Memory B cell (primary cell): ENCODE measurements around the gene ARHGAP42.
"Not testable (repeated sequence)": the region's sequence is repeated elsewhere in the genome, so short reads cannot be mapped to it uniquely, and the experiment has no call there.

Experiments
- ATAC-seq: fragments of 150-1000 bp; cut with Tn5 transposase; 2 replicates; pipeline ENCODE4 v1.10.0; 2021; ENCODE audit warnings: low read depth, mild to moderate bottlenecking, moderate library complexity
- DNase-seq, 2 donors: peaks; one replicate each; pipeline ENCODE4 v3.0.0; 2022; ENCODE audit warnings: low spot score in 2 of 2
- H3K27ac Mint-ChIP-seq: one replicate; pipeline ENCODE4 v1.8.0; 2022; ENCODE audit warnings: mild to moderate bottlenecking, moderate library complexity, mixed read lengths
- H3K27me3 Mint-ChIP-seq: one replicate; pipeline ENCODE4 v1.8.0; 2022; ENCODE audit warnings: mixed read lengths
- H3K36me3 Mint-ChIP-seq: one replicate; pipeline ENCODE4 v1.8.0; 2022; ENCODE audit warnings: mild to moderate bottlenecking, mixed read lengths
- H3K4me1 Mint-ChIP-seq: one replicate; pipeline ENCODE4 v1.8.0; 2022; ENCODE audit warnings: mixed read lengths
- H3K4me3 Mint-ChIP-seq: one replicate; pipeline ENCODE4 v1.8.0; 2022; ENCODE audit warnings: mild to moderate bottlenecking, moderate library complexity, mixed read lengths
- H3K9me3 Mint-ChIP-seq: one replicate; pipeline ENCODE4 v1.8.0; 2022; ENCODE audit warnings: mixed read lengths

Gene ARHGAP42

GRCh38 chr11:100994966-100995365, 307.9 kb downstream of the ARHGAP42 start:
- Mint-ChIP-seq H3K4me3 (no peak overlapping the region), H3K4me1 (peaks cover 8% of the 10 kb centered on the region), H3K36me3 (no peaks in the 10 kb centered on the region), H3K27ac (no peak overlapping the region), H3K27me3 (peaks cover 5% of the 10 kb centered on the region), H3K9me3 (no peaks in the 10 kb centered on the region)
- ATAC-seq = no peak
- DNase-seq = no peak

GRCh38 chr11:100999756-101000155, 312.7 kb downstream of the ARHGAP42 start:
- H3K4me3 Mint-ChIP-seq = no peak overlapping the region
- peaks cover 4% of the 10 kb centered on the region for H3K4me1 Mint-ChIP-seq
- no peaks in the 10 kb centered on the region for H3K36me3 Mint-ChIP-seq
- no peaks in the 10 kb centered on the region for H3K9me3 Mint-ChIP-seq
- H3K27ac Mint-ChIP-seq = peak overlapping the region; percentile 10
- H3K27me3 Mint-ChIP-seq = peaks cover 5% of the 10 kb centered on the region
- DNase-seq (no peak), ATAC-seq (no peak)

GRCh38 chr11:101003468-101003867, 316.4 kb downstream of the ARHGAP42 start:
- Mint-ChIP-seq H3K36me3 (no peaks in the 10 kb centered on the region), H3K27ac (no peak overlapping the region), H3K27me3 (no peaks in the 10 kb centered on the region), H3K4me3 (no peak overlapping the region), H3K9me3 (no peaks in the 10 kb centered on the region), H3K4me1 (peaks cover 5% of the 10 kb centered on the region)
- ATAC-seq (no peak), DNase-seq (no peak)

GRCh38 chr11:101008961-101009689, 322.0 kb downstream of the ARHGAP42 start:
- peaks cover 1% of the 10 kb centered on the region for H3K36me3 Mint-ChIP-seq
- peak in 1 of 2 donors; percentile 30 for DNase-seq

GRCh38 chr11:101009690-101010055, 322.6 kb downstream of the ARHGAP42 start:
- ATAC-seq (peak; percentile 51), DNase-seq (no peak)

More at GRCh38 chr11:101008961-101009689, 322.0 kb downstream of the ARHGAP42 start:
- H3K4me3 Mint-ChIP-seq = peak overlapping the region; percentile 72
- peak overlapping the region; percentile 94 for H3K27ac Mint-ChIP-seq
- H3K27me3 Mint-ChIP-seq = no peaks in the 10 kb centered on the region
- peaks cover 20% of the 10 kb centered on the region for H3K4me1 Mint-ChIP-seq
- no peaks in the 10 kb centered on the region for H3K9me3 Mint-ChIP-seq
- peak; percentile 93 for ATAC-seq

GRCh38 chr11:101010899-101011298, 323.8 kb downstream of the ARHGAP42 start:
- H3K27ac Mint-ChIP-seq = peak overlapping the region; percentile 94
- DNase-seq = no peak
- H3K36me3 Mint-ChIP-seq = peaks cover 1% of the 10 kb centered on the region
- ATAC-seq = no peak
- no peaks in the 10 kb centered on the region for H3K27me3 Mint-ChIP-seq
- H3K4me3 Mint-ChIP-seq = no peak overlapping the region
- peaks cover 20% of the 10 kb centered on the region for H3K4me1 Mint-ChIP-seq
- no peaks in the 10 kb centered on the region for H3K9me3 Mint-ChIP-seq

More at GRCh38 chr11:101009690-101010055, 322.6 kb downstream of the ARHGAP42 start:
- Mint-ChIP-seq H3K4me1 (peaks cover 20% of the 10 kb centered on the region), H3K36me3 (peaks cover 1% of the 10 kb centered on the region), H3K27me3 (no peaks in the 10 kb centered on the region), H3K9me3 (no peaks in the 10 kb centered on the region), H3K4me3 (peak overlapping the region; percentile 72), H3K27ac (peak overlapping the region; percentile 94)

GRCh38 chr11:101011881-101012280, 324.8 kb downstream of the ARHGAP42 start:
- DNase-seq (no peak), ATAC-seq (no peak)
- H3K27me3 Mint-ChIP-seq = no peaks in the 10 kb centered on the region
- H3K36me3 Mint-ChIP-seq = peaks cover 1% of the 10 kb centered on the region
- no peak overlapping the region for H3K4me3 Mint-ChIP-seq
- H3K4me1 Mint-ChIP-seq = peaks cover 20% of the 10 kb centered on the region
- H3K9me3 Mint-ChIP-seq = no peaks in the 10 kb centered on the region
- peak overlapping the region; percentile 11 for H3K27ac Mint-ChIP-seq

- H3K4me3 Mint-ChIP-seq, DNase-seq, H3K27ac Mint-ChIP-seq, H3K27me3 Mint-ChIP-seq, H3K9me3 Mint-ChIP-seq, H3K36me3 Mint-ChIP-seq, ATAC-seq: not testable (repeated sequence)
- peaks cover 16% of the 10 kb centered on the region for H3K4me1 Mint-ChIP-seq
Measured at GRCh38 chr11:101013702-101014101, 326.6 kb downstream of the ARHGAP42 start.

- no peaks in the 10 kb centered on the region for H3K27me3 Mint-ChIP-seq
- DNase-seq (no peak), ATAC-seq (no peak)
- no peak overlapping the region for H3K4me3 Mint-ChIP-seq
- no peak overlapping the region for H3K27ac Mint-ChIP-seq
- peaks cover 1% of the 10 kb centered on the region for H3K36me3 Mint-ChIP-seq
- H3K4me1 Mint-ChIP-seq = peaks cover 6% of the 10 kb centered on the region
- H3K9me3 Mint-ChIP-seq = no peaks in the 10 kb centered on the region
Measured at GRCh38 chr11:101014600-101015285, 327.7 kb downstream of the ARHGAP42 start.

- H3K4me3 Mint-ChIP-seq = no peak overlapping the region
- no peaks in the 10 kb centered on the region for H3K27me3 Mint-ChIP-seq
- no peaks in the 10 kb centered on the region for H3K36me3 Mint-ChIP-seq
- H3K4me1 Mint-ChIP-seq = no peaks in the 10 kb centered on the region
- no peak for ATAC-seq
- DNase-seq = no peak
- no peak overlapping the region for H3K27ac Mint-ChIP-seq
- no peaks in the 10 kb centered on the region for H3K9me3 Mint-ChIP-seq
Measured at GRCh38 chr11:101019870-101020269, 332.8 kb downstream of the ARHGAP42 start.

- no peaks in the 10 kb centered on the region for H3K36me3 Mint-ChIP-seq
- ATAC-seq (no peak), DNase-seq (no peak)
- no peaks in the 10 kb centered on the region for H3K4me1 Mint-ChIP-seq
- H3K9me3 Mint-ChIP-seq = no peaks in the 10 kb centered on the region
- no peaks in the 10 kb centered on the region for H3K27me3 Mint-ChIP-seq
- no peak overlapping the region for H3K4me3 Mint-ChIP-seq
- H3K27ac Mint-ChIP-seq = no peak overlapping the region
Measured at GRCh38 chr11:101022256-101022655, 335.2 kb downstream of the ARHGAP42 start.

GRCh38 chr11:101028644-101029043, 341.6 kb downstream of the ARHGAP42 start:
- Mint-ChIP-seq H3K4me1 (peaks cover 9% of the 10 kb centered on the region), H3K36me3 (peaks cover 2% of the 10 kb centered on the region), H3K27ac (no peak overlapping the region), H3K9me3 (peaks cover 2% of the 10 kb centered on the region), H3K27me3 (peaks cover 1% of the 10 kb centered on the region), H3K4me3 (no peak overlapping the region)
- DNase-seq (no peak), ATAC-seq (no peak)

- no peak for DNase-seq
Measured at GRCh38 chr11:101030015-101030414, 342.9 kb downstream of the ARHGAP42 start.

GRCh38 chr11:101030692-101031091, 343.6 kb downstream of the ARHGAP42 start:
- DNase-seq (no peak), ATAC-seq (peak; percentile 64)
- H3K36me3 Mint-ChIP-seq = peaks cover 2% of the 10 kb centered on the region
- peaks cover 2% of the 10 kb centered on the region for H3K9me3 Mint-ChIP-seq
- H3K27ac Mint-ChIP-seq = no peak overlapping the region
- H3K4me3 Mint-ChIP-seq = no peak overlapping the region
- peaks cover 1% of the 10 kb centered on the region for H3K27me3 Mint-ChIP-seq
- H3K4me1 Mint-ChIP-seq = peaks cover 9% of the 10 kb centered on the region

More at GRCh38 chr11:101030015-101030414, 342.9 kb downstream of the ARHGAP42 start:
- Mint-ChIP-seq H3K27ac (no peak overlapping the region), H3K4me1 (peaks cover 9% of the 10 kb centered on the region), H3K27me3 (peaks cover 1% of the 10 kb centered on the region), H3K9me3 (peaks cover 2% of the 10 kb centered on the region), H3K36me3 (peaks cover 2% of the 10 kb centered on the region), H3K4me3 (no peak overlapping the region)
- no peak for ATAC-seq
